KBM-7 (cell line): Measurements from ENCODE around the gene RAB44.

Experiments
- DNase-seq: peaks from one replicate; pipeline ENCODE4 v3.0.0-alpha.2; 2015
- in situ Hi-C: fragments of 300-500 bp; cut with MboI; formaldehyde crosslinking; loops from 2 replicates; pipeline ENCODE4 v1.14.3; 2020; ENCODE audit warnings: low sequenced_read_pairs, low pct_unique_long_range_greater_than_20kb, mixed read lengths

The RAB44 gene

GRCh38 chr6:36666826-36667591, 30.6 kb upstream of the RAB44 start:
- in situ Hi-C loops = no loop called here
- peak; percentile 99 for DNase-seq

- no peak for DNase-seq
- in situ Hi-C loops = no loop called here
These were observed 29.0 kb upstream of the RAB44 start for GRCh38 chr6:36668591-36668990.

GRCh38 chr6:36669002-36669401, 28.6 kb upstream of the RAB44 start:
- no peak for DNase-seq
- in situ Hi-C loops = no loop called here

GRCh38 chr6:36670271-36670670, 27.4 kb upstream of the RAB44 start:
- DNase-seq = no peak
- in situ Hi-C loops = no loop called here

DNA sequence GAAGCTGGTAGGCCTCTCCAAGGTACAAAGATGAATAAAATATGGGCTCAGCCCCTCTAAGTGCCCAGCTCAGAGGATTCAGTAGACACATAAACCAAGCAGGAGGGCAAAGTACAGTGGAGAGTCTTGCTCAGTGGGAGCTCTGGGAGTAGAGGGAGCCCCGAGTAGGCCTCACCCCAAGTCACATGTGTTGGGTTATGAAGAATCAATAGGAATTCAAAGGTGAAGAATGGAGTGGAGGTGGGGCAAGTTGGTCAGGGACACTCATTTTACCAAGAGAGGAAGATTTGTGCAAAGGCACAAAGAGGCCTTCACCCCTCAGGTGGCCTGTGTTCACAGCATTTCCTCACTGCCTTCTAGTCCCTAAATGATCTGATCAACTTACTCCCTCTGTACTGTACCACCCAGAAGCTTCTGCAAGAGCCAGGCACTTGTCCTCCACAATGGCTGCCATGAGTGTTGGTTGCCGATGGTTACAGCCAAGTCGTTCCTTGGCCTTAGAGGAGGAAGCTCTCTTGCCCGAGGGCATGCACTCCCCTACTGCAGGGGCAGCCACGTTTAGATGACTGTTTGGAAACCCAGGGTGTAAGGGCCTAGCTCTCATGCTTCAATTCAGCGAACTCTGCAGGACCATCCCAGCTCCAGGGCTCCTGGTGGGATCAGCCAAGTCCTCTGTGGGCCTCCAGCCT, 25.8 kb upstream of the RAB44 start:
- in situ Hi-C loops = no loop called here
- no peak for DNase-seq

DNA sequence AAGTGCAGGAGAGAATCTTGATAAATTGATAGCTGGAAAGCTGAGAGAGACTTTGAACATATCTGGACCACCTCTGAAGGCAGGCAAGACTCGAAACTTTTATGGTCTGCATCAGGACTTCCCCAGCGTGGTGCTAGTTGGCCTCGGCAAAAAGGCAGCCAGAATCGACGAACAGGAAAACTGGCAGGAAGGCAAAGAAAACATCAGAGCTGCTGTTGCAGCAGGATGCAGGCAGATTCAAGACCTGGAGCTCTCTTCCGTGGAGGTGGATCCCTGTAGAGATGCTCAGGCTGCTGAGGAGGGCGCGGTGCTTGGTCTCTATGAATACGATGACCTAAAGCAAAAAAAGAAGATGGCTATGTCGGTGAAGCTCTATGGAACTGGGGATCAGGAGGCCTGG, 23.7 kb upstream of the RAB44 start:
- in situ Hi-C loops = no loop called here
- no peak for DNase-seq

GRCh38 chr6:36674942-36675341, 22.7 kb upstream of the RAB44 start:
- in situ Hi-C loops = no loop called here

DNA sequence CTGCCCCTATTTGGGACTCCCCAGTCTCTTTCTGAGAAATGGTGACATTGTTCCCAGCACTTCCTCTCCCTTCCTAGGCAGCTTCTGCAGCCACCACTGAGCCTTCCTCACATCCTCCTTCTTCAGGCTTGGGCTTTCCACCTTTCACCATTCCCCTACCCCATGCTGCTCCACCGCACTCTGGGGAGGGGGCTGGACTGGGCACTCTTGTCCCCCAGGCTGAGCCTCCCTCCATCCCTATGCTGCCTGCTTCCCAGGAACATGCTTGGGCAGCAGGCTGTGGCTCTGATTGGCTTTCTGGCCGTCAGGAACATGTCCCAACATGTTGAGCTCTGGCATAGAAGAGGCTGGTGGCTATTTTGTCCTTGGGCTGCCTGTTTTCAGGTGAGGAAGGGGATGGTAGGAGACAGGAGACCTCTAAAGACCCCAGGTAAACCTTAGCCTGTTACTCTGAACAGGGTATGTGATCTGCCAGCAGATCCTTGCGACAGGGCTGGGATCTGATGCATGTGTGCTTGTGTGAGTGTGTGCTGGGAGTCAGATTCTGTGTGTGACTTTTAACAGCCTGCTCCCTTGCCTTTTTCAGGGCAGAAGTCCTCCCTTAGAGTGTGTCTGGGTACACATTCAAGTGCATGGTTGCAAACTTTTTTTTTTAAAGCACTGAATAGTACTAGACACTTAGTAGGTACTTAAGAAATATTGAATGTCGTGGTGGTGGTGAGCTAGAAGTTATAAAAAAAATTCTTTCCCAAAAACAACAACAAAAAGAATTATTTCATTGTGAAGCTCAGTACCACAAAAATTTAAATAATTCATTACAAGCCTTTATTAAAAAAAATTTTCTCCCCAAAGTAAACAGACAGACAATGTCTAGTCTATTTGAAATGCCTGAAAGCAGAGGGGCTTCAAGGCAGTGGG, 21.2 kb upstream of the RAB44 start:
- in situ Hi-C loops = no loop called here
- DNase-seq = peak; percentile 83

More at GRCh38 chr6:36674942-36675341, 22.7 kb upstream of the RAB44 start:
- DNase-seq = no peak

DNA sequence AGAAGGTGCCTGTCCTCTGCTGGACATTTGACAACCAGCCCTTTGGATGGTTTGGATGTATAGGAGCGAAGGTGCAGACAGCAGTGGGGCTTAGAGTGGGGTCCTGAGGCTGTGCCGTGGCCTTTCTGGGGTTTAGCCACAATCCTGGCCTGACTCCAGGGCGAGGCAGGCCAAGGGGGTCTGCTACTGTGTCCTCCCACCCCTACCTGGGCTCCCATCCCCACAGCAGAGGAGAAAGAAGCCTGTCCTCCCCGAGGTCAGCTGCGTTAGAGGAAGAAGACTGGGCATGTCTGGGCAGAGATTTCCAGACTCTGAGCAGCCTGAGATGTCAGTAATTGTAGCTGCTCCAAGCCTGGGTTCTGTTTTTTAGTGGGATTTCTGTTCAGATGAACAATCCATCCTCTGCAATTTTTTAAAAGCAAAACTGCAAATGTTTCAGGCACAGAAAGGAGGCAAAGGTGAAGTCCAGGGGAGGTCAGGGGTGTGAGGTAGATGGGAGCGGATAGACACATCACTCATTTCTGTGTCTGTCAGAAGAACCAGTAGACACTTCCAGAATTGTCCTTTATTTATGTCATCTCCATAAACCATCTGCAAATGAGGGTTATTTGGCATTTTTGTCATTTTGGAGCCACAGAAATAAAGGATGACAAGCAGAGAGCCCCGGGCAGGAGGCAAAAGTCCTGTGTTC, 20.4 kb upstream of the RAB44 start:
- in situ Hi-C loops = no loop called here
- peak; percentile 74 for DNase-seq

DNA sequence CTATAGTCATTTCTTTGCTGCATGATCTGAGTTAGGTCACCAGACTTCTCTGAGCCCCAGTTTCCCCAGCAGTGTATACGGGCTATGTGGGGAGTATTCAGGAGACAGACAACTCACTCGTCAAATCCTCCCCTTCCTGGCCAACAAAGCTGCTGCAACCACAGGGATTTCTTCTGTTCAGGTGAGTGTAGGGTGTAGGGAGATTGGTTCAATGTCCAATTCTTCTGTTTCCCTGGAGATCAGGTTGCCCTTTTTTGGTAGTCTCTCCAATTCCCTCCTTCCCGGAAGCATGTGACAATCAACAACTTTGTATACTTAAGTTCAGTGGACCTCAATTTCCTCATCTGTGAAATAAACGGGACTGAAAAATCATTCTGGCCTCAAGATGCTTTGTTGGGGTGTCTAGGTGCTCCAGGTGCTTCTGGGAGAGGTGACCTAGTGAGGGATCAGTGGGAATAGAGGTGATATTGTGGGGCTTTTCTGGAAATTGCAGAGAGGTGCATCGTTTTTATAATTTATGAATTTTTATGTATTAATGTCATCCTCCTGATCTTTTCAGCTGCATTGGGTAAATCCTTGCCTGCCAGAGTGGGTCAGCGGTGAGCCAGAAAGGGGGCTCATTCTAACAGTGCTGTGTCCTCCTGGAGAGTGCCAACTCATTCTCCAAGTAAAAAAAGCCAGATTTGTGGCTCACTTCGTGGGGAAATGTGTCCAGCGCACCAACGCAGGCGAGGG, 19.7 kb upstream of the RAB44 start:
- in situ Hi-C loops = no loop called here
- DNase-seq = peak; percentile 41

GRCh38 chr6:36678488-36679042, 19.1 kb upstream of the RAB44 start, which contains the start of gene CDKN1A:
Gene CDKN1A (plus strand): TSS chr6:36678714. CDS start chr6:36684102, 5,388 bp downstream.
- peak; percentile 96 for DNase-seq
- in situ Hi-C loops = no loop called here

- in situ Hi-C loops = no loop called here
- DNase-seq = peak; percentile 65
These were observed 18.4 kb upstream of the RAB44 start for GRCh38 chr6:36679043-36679833.

DNA sequence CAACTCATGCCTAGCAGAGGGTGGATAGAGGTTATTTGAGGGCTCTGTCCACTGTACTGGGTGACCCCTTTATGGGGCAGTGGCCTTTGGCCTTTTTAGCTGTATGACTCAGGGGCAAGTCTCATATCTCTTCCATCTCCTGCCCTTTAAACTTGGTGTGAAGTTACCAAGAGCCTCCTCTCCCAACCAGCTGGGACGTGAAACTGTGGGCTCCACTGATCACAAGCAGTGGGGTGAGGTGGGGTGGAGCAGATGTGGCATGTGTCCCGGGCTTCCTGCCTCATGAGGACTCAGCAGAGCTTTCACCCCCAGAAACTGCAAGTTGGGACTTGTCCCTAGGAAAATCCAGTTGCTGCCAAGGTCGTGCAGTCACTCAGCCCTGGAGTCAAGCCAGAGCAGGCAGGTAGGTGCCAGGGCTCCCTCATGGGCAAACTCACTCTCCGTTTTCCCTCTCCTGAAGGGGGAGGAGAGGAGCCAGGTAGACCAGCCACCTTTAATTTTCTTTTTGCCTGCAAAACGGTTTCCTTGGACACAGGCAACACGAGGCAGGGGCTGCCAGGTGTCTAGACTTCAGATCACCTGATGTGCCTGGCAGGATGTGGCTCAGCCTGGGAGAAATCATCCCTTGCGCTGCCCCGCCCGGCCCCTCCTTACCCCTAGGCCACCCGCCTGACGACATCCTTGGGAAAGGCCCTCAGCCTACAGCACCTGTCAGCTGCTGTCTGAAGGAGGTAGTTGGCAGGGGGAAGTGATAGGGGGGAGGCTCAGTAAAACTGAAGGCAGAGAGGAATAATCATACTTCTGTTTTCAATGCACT, 15.1 kb upstream of the RAB44 start:
- DNase-seq = peak; percentile 82
- in situ Hi-C loops = loop anchor here (10.0 kb wide), 1 partner anchor 58 kb away; no protein-coding TSS in a partner anchor

- peak; percentile 66 for DNase-seq
- in situ Hi-C loops = loop anchor here (10.0 kb wide), 1 partner anchor 58 kb away; no protein-coding TSS in a partner anchor
These were observed 14.4 kb upstream of the RAB44 start for GRCh38 chr6:36683145-36683655.

DNA sequence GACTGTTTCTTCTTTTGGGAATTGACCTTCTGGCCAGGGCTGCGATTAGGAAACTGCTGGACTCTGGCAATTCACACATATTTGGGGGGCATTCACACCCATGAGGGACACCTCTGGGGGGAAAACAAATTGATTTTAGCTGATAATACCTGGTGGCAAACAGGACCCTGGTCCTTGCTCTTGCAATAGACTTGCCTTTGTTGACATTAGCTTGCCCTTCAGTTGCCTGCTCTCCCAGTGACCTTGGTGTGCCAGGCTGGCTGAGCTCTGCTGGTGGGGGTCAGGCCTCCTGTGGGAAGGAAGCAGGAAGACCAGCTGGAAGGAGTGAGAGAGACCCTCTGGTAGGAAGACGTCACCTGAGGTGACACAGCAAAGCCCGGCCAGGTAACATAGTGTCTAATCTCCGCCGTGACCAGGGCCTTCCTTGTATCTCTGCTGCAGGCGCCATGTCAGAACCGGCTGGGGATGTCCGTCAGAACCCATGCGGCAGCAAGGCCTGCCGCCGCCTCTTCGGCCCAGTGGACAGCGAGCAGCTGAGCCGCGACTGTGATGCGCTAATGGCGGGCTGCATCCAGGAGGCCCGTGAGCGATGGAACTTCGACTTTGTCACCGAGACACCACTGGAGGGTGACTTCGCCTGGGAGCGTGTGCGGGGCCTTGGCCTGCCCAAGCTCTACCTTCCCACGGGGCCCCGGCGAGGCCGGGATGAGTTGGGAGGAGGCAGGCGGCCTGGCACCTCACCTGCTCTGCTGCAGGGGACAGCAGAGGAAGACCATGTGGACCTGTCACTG, 13.8 kb upstream of the RAB44 start:
- peak; percentile 69 for DNase-seq

More for the DNA sequence above, 13.8 kb upstream of the RAB44 start:
- in situ Hi-C loops = loop anchor here (10.0 kb wide), 1 partner anchor 59 kb away; no protein-coding TSS in a partner anchor
